HG03175 (cell line): Measurements from ENCODE around the gene TARDBP.
"Not testable (repeated sequence)": the region's sequence is repeated elsewhere in the genome, so short reads cannot be mapped to it uniquely, and the experiment has no call there.

ENCODE experiments used
- ATAC-seq: cut with Tn5 transposase; IDR thresholded peaks from one replicate; pipeline ENCODE4 v1.9.1; 2021; ENCODE audit warnings: mild to moderate bottlenecking, moderate library complexity; ENCODE audit not compliant: unreplicated experiment

Gene TARDBP

GRCh38 chr1:10992004-10992403 is 20.4 kb upstream of the TARDBP start:
- not testable (repeated sequence) for ATAC-seq

- ATAC-seq = no peak
Measured at GRCh38 chr1:10992864-10993263, 19.6 kb upstream of the TARDBP start.

GRCh38 chr1:10996100-10996499 is 16.4 kb upstream of the TARDBP start:
- no peak for ATAC-seq

DNA sequence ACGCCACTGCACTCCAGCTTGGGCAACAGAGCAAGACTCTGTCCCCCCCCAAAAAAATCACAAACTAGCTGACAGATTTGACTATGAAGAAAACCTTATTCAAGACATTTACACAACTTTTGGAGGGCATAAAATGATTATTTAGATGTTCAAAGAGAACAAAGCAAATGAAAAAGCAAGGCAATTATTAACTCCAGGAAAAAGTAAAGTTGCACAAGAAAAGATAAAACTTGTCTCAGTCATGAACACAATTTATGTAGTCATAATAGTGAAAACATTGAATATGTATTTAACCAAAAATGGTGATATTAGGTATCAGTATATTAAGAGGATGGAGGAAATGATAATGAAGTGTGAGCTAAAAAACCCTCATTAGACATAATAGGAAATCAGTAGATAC is 11.9 kb upstream of the TARDBP start:
- no peak for ATAC-seq

GRCh38 chr1:11013160-11013531 is 692 bp downstream of the TARDBP start:
- ATAC-seq = no peak

GRCh38 chr1:11019358-11019757 is 6.9 kb downstream of the TARDBP start:
- not testable (repeated sequence) for ATAC-seq

- no peak for ATAC-seq
Measured at GRCh38 chr1:11019971-11020370, 7.5 kb downstream of the TARDBP start.

DNA sequence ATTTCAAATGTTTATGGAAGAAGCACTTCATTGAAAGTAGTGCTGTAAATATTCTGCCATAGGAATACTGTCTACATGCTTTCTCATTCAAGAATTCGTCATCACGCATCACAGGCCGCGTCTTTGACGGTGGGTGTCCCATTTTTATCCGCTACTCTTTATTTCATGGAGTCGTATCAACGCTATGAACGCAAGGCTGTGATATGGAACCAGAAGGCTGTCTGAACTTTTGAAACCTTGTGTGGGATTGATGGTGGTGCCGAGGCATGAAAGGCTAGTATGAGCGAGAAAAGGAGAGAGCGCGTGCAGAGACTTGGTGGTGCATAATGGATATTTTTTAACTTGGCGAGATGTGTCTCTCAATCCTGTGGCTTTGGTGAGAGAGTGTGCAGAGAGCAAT is 10.7 kb downstream of the TARDBP start:
- ATAC-seq = no peak

DNA sequence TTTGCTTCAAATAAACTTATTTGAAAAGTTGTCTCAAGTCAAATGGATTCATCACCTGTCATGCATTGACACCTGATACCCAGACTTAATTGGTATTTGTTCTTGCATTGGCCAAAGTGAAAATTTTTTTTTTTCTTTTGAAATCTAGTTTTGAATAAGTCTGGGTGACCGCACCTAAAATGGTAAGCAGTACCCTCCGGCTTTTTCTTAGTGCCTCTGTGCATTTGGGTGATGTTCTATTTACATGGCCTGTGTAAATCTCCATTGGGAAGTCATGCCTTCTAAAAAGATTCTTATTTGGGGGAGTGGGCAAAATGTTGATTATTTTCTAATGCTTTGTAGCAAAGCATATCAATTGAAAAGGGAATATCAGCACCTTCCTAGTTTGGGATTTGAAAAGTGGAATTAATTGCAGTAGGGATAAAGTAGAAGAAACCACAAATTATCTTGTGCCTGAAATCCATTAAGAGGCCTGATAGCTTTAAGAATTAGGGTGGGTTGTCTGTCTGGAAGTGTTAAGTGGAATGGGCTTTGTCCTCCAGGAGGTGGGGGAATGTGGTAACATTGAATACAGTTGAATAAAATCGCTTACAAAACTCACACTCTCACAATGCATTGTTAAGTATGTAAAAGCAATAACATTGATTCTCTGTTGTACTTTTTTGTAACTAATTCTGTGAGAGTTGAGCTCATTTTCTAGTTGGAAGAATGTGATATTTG is 11.9 kb downstream of the TARDBP start:
- no peak for ATAC-seq

DNA sequence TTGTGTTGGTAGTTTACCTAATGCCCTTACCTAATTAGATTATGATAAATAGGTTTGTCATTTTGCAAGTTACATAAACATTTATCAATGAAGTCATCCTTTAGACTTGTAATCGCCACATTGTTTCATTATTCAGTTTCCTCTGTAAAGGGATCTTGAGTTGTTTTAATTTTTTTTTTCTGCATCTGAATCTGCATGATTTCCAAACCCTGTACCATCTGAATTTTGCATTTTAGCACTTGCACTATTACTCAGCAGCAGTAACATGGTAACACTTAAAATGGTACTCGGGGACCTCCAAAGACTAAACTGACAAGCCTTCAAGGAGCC is 12.4 kb downstream of the TARDBP start:
- no peak for ATAC-seq

DNA sequence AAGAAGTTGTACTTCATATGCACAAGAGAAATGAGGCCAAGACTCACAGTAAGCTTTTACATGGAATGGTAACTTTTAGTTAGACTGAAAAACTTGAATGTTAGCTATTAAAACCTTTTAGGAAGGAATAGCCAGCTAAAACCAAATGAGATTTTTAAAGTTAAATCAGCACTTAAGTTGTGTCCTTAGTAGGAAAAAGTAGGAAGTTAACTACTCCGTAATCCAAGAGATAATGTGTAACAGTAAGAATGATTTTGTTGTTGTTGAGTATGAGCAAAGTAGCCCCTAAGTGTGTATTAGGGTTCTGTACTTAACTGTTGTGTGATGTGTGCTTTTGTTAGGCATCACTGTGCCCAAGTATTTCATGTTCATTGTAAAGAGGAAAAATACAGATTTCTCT is 13.2 kb downstream of the TARDBP start:
- ATAC-seq = no peak

GRCh38 chr1:11026052-11026451 is 13.6 kb downstream of the TARDBP start:
- ATAC-seq = no peak

GRCh38 chr1:11026903-11027302 is 14.4 kb downstream of the TARDBP start:
- ATAC-seq = no peak

DNA sequence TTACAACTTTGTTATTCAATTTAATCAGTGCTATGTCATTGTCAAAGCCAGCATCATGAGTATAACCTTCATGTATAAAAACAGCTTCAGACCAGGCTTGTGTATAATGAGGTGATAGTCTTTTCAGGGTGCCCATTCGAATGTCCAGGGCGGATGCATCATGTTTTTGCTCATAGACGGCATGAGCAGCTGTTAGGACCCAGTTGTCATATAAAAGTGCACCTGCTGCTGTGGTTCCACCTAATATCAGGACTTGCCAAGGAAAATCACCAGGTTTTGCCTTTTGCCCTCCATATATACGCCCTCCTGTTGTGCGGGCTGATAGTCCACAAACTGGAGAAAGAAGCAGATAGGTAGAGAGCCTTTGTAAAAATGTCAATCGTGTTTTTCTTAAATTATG is 14.9 kb downstream of the TARDBP start:
- ATAC-seq = no peak

DNA sequence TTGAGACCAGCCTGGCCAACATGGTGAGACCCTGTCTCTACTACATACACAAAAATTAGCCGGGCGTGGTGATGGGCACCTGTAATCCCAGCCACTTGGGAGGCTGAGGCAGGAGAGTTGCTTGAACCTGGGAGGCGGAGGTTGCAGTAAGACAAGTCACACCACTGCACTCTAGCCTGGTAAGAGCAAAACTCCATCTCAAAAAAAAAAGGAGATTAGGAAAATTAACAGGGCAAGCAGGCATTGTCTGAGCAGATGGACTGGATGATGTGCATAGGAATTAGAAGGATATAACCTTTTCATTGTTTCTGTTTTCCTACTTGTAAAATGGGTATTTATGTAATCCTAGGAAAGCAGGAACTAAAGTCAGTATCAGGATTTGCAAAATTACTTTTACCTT is 15.6 kb downstream of the TARDBP start:
- no peak for ATAC-seq

DNA sequence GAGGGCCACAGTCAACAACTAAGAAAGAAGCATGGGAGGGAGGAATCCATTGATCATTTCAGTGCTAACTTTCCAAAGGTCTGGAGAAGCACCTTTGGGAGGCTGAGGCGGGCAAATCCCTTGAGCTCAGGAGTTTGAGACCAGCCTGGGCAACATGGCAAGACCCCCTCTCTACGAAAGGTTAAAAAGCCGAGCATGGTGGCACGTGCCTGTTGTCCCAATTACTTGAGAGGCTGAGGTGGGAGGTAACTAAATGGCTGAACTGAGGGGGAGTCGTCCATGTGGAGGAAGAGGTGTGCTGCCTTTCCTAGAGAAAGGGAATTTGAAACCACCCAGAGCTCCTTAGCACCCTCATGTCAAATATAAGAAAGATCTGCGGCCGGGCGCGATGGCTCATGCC is 18.4 kb downstream of the TARDBP start:
- no peak for ATAC-seq

DNA sequence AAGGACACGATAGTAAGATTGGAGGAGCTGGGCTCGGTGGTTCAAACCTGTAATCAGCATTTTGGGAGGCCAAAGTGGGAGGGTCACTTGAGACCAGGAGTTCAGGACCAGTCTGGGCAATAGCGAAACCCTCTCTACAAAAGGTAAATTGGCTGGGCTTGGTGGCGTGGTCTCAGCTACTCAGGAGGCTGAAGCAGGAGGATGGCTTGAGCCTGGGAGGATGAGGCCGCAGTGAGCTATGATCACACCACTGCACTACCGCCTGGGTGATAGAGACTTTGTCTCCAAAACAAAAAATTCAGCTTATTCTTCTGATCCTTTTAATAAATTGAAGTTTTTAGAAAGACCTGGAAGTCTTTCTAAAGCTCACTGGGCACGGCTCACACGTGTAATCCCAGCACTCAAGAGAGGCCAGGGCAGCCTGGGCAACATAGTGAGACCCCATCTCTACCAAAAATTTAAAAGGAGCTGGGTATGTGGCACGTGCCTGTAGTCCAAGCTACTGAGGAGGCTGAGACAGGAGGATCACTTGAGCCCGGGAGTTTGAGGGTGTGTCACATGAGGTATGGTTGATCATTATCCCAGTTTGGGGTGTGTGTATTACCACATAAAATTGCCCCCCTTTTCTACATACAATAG is 19.3 kb downstream of the TARDBP start:
- ATAC-seq = no peak

GRCh38 chr1:11037019-11037739 is 24.7 kb downstream of the TARDBP start:
- not testable (repeated sequence) for ATAC-seq

GRCh38 chr1:11037740-11038182 is 25.3 kb downstream of the TARDBP start:
- peak; percentile 60 for ATAC-seq

GRCh38 chr1:11039351-11040104 is 27.1 kb downstream of the TARDBP start:
- no peak for ATAC-seq

GRCh38 chr1:11040105-11040429 is 27.6 kb downstream of the TARDBP start:
- not testable (repeated sequence) for ATAC-seq

GRCh38 chr1:11041048-11041447 is 28.6 kb downstream of the TARDBP start:
- no peak for ATAC-seq
